Activated naive CD4-positive, alpha-beta T cell treated with anti-CD3 and anti-CD28 coated beads, Interleukin-2, amount 50 U/mL, for 72 hours (primary cell): Measurements from ENCODE around the gene TMEM252. TPM values are rescaled to one million over a fixed set of nuclear protein-coding genes. Genes with fewer than 3 reads are reported as not detected.
A peak's percentile ranks its signal among the peaks of the same experiment; 100 is the strongest.

Experiments used
- ATAC-seq, 2 donors: fragments of 150-1000 bp; cut with Tn5 transposase; 2 replicates each; pipeline ENCODE4 v1.10.0; 2021; ENCODE audit warnings: mild to moderate bottlenecking in 2 of 2, moderate library complexity in 2 of 2
- DNase-seq, 2 donors: peaks; one replicate each; pipeline ENCODE4 v3.0.0; 2021 to 2022; ENCODE audit warnings: low spot score in 2 of 2
- H3K27ac Mint-ChIP-seq, 2 donors: one replicate each; pipeline ENCODE4 v1.8.0; 2022; ENCODE audit warnings: mild to moderate bottlenecking in 2 of 2, mixed read lengths in 2 of 2
- H3K36me3 Mint-ChIP-seq, 2 donors: one replicate each; pipeline ENCODE4 v1.8.0; 2022; ENCODE audit warnings: mixed read lengths in 2 of 2
- H3K9me3 Mint-ChIP-seq, 2 donors: one replicate each; pipeline ENCODE4 v1.8.0; 2022; ENCODE audit warnings: mixed read lengths in 2 of 2
- total RNA-seq, 2 donors: library from RNA; stranded (reverse); gene quantifications; one replicate each; pipeline ENCODE4 v1.2.3, GENCODE V29; 2022

TMEM252 gene
- total RNA-seq, 2 donors from 2014 or later = not detected

- DNase-seq (no peak), ATAC-seq (no peak)
- Mint-ChIP-seq H3K36me3 (no peaks in the 10 kb centered on the region), H3K9me3 (no peaks in the 10 kb centered on the region), H3K27ac (no peak overlapping the region)
Measured at GRCh38 chr9:68548241-68548640, 7.6 kb upstream of the TMEM252 start.

- Mint-ChIP-seq H3K9me3 (no peaks in the 10 kb centered on the region), H3K36me3 (no peaks in the 10 kb centered on the region), H3K27ac (no peak overlapping the region)
- no peak for DNase-seq
- ATAC-seq = no peak
Measured at GRCh38 chr9:68547417-68547816, 6.7 kb upstream of the TMEM252 start.

- H3K36me3 Mint-ChIP-seq = no peaks in the 10 kb centered on the region
- H3K27ac Mint-ChIP-seq = no peak overlapping the region
- DNase-seq (no peak), ATAC-seq (peak in 1 of 2 donors; percentile 30)
- H3K9me3 Mint-ChIP-seq = no peaks in the 10 kb centered on the region
Measured at GRCh38 chr9:68546596-68547390, 6.1 kb upstream of the TMEM252 start.

GRCh38 chr9:68545033-68545705 is 4.5 kb upstream of the TMEM252 start:
- no peak for ATAC-seq
- no peak for DNase-seq

GRCh38 chr9:68541568-68541967 is 885 bp upstream of the TMEM252 start:
- Mint-ChIP-seq H3K36me3 (no peaks in the 10 kb centered on the region), H3K27ac (no peak overlapping the region), H3K9me3 (no peaks in the 10 kb centered on the region)
- ATAC-seq (no peak), DNase-seq (no peak)

More at GRCh38 chr9:68545033-68545705, 4.5 kb upstream of the TMEM252 start:
- Mint-ChIP-seq H3K36me3 (no peaks in the 10 kb centered on the region), H3K9me3 (no peaks in the 10 kb centered on the region), H3K27ac (no peak overlapping the region)

GRCh38 chr9:68538200-68538599 is 2.5 kb downstream of the TMEM252 start:
- Mint-ChIP-seq H3K9me3 (no peaks in the 10 kb centered on the region), H3K36me3 (no peaks in the 10 kb centered on the region), H3K27ac (no peak overlapping the region)
- ATAC-seq (no peak), DNase-seq (no peak)

GRCh38 chr9:68537616-68537880 is 3.1 kb downstream of the TMEM252 start:
- DNase-seq = no peak
- H3K36me3 Mint-ChIP-seq = no peaks in the 10 kb centered on the region
- no peaks in the 10 kb centered on the region for H3K9me3 Mint-ChIP-seq
- ATAC-seq = no peak
- no peak overlapping the region for H3K27ac Mint-ChIP-seq

GRCh38 chr9:68536876-68537615 is 3.6 kb downstream of the TMEM252 start:
- Mint-ChIP-seq H3K36me3 (no peaks in the 10 kb centered on the region), H3K27ac (no peak overlapping the region), H3K9me3 (no peaks in the 10 kb centered on the region)
- DNase-seq = no peak
- ATAC-seq = no peak

GRCh38 chr9:68533678-68534077 is 7.0 kb downstream of the TMEM252 start:
- Mint-ChIP-seq H3K27ac (no peak overlapping the region), H3K36me3 (no peaks in the 10 kb centered on the region), H3K9me3 (no peaks in the 10 kb centered on the region)
- DNase-seq (no peak), ATAC-seq (no peak)

- no peak overlapping the region for H3K27ac Mint-ChIP-seq
- no peak for ATAC-seq
- no peaks in the 10 kb centered on the region for H3K9me3 Mint-ChIP-seq
- no peaks in the 10 kb centered on the region for H3K36me3 Mint-ChIP-seq
- DNase-seq = no peak
Measured at GRCh38 chr9:68532131-68532530, 8.6 kb downstream of the TMEM252 start.

GRCh38 chr9:68530618-68531017 is 10.1 kb downstream of the TMEM252 start:
- Mint-ChIP-seq H3K36me3 (no peaks in the 10 kb centered on the region), H3K9me3 (no peaks in the 10 kb centered on the region), H3K27ac (no peak overlapping the region)
- no peak for DNase-seq
- ATAC-seq = no peak

- H3K27ac Mint-ChIP-seq = no peak overlapping the region
- ATAC-seq (no peak), DNase-seq (no peak)
- no peaks in the 10 kb centered on the region for H3K9me3 Mint-ChIP-seq
- peaks cover 0 to 3% of the 10 kb centered on the region in 2 donors for H3K36me3 Mint-ChIP-seq
Measured at GRCh38 chr9:68523367-68523936, 17.2 kb downstream of the TMEM252 start.

GRCh38 chr9:68522954-68523353 is 17.7 kb downstream of the TMEM252 start:
- no peak for DNase-seq

GRCh38 chr9:68522131-68522530 is 18.6 kb downstream of the TMEM252 start:
- DNase-seq = no peak
- peaks cover 0 to 7% of the 10 kb centered on the region in 2 donors for H3K36me3 Mint-ChIP-seq
- H3K27ac Mint-ChIP-seq = no peak overlapping the region
- ATAC-seq = no peak
- no peaks in the 10 kb centered on the region for H3K9me3 Mint-ChIP-seq

More at GRCh38 chr9:68522954-68523353, 17.7 kb downstream of the TMEM252 start:
- ATAC-seq = no peak
- H3K36me3 Mint-ChIP-seq = peaks cover 0 to 7% of the 10 kb centered on the region in 2 donors
- H3K9me3 Mint-ChIP-seq = no peaks in the 10 kb centered on the region
- H3K27ac Mint-ChIP-seq = no peak overlapping the region

- Mint-ChIP-seq H3K36me3 (peaks cover 0 to 7% of the 10 kb centered on the region in 2 donors), H3K9me3 (no peaks in the 10 kb centered on the region), H3K27ac (no peak overlapping the region)
- ATAC-seq = no peak
- DNase-seq = no peak
Measured at GRCh38 chr9:68515326-68516017, 25.2 kb downstream of the TMEM252 start.

GRCh38 chr9:68513981-68514380 is 26.7 kb downstream of the TMEM252 start:
- ATAC-seq (no peak), DNase-seq (no peak)
- Mint-ChIP-seq H3K27ac (no peak overlapping the region), H3K9me3 (no peaks in the 10 kb centered on the region), H3K36me3 (peaks cover 0 to 7% of the 10 kb centered on the region in 2 donors)

- no peak for DNase-seq
- no peak overlapping the region for H3K27ac Mint-ChIP-seq
- H3K36me3 Mint-ChIP-seq = peaks cover 0 to 3% of the 10 kb centered on the region in 2 donors
- no peaks in the 10 kb centered on the region for H3K9me3 Mint-ChIP-seq
- ATAC-seq = no peak
Measured at GRCh38 chr9:68513385-68513784, 27.3 kb downstream of the TMEM252 start.
